Measurements from ENCODE around the gene COL5A1.

The COL5A1 gene

GRCh38 chr9:134818000-134818568 is 176.5 kb downstream of the COL5A1 start:
- ATAC-seq: no peak
- no peak for TF ChIP-seq PPARA (CRISPR knock-in tag; IDR thresholded peaks at IDR 0.05; ENCODE audit: borderline replicate concordance)
- TF ChIP-seq OSR1 (CRISPR knock-in tag; IDR thresholded peaks at IDR 0.05): no peak
- no peak for TF ChIP-seq SNAI2 (CRISPR knock-in tag; IDR thresholded peaks at IDR 0.05)
- no peak for TF ChIP-seq TOX (CRISPR knock-in tag; IDR thresholded peaks at IDR 0.05; ENCODE audit: borderline replicate concordance)
- TF ChIP-seq PATZ1 (CRISPR knock-in tag; IDR thresholded peaks at IDR 0.05; ENCODE audit: borderline replicate concordance): no peak

- ATAC-seq: no peak
- TF ChIP-seq CSRNP3 (CRISPR knock-in tag; IDR thresholded peaks at IDR 0.05) (no peak), TOX (CRISPR knock-in tag; IDR thresholded peaks at IDR 0.05; ENCODE audit: borderline replicate concordance) (no peak), ESRRG (CRISPR knock-in tag; IDR thresholded peaks at IDR 0.05) (no peak), RARB (CRISPR knock-in tag; IDR thresholded peaks at IDR 0.05) (no peak), TSHZ2 (CRISPR knock-in tag; IDR thresholded peaks at IDR 0.05) (no peak), ARNTL (CRISPR knock-in tag; IDR thresholded peaks at IDR 0.05; ENCODE audit: borderline replicate concordance, low read depth) (no peak), GLIS3 (CRISPR knock-in tag; IDR thresholded peaks at IDR 0.05) (no peak), ZFP3 (CRISPR knock-in tag; IDR thresholded peaks at IDR 0.05) (no peak), ZNF565 (CRISPR knock-in tag; conservative IDR thresholded peaks at IDR 0.05; ENCODE audit: low read depth) (no peak), OSR1 (CRISPR knock-in tag; IDR thresholded peaks at IDR 0.05) (no peak), SNAI2 (CRISPR knock-in tag; IDR thresholded peaks at IDR 0.05) (no peak), ZNF70 (CRISPR knock-in tag; IDR thresholded peaks at IDR 0.05) (no peak), ZFP30 (CRISPR knock-in tag; IDR thresholded peaks at IDR 0.05) (no peak), PPARA (CRISPR knock-in tag; IDR thresholded peaks at IDR 0.05; ENCODE audit: borderline replicate concordance) (no peak), CSDC2 (CRISPR knock-in tag; IDR thresholded peaks at IDR 0.05) (no peak)
These were observed 177.0 kb downstream of the COL5A1 start for GRCh38 chr9:134818591-134818990.

GRCh38 chr9:134820901-134821300 is 179.3 kb downstream of the COL5A1 start:
- ATAC-seq: no peak
- no peak for TF ChIP-seq ARNTL (CRISPR knock-in tag; IDR thresholded peaks at IDR 0.05; ENCODE audit: borderline replicate concordance, low read depth)
- TF ChIP-seq ZNF70 (CRISPR knock-in tag; IDR thresholded peaks at IDR 0.05): no peak
- TF ChIP-seq ZFP30 (CRISPR knock-in tag; IDR thresholded peaks at IDR 0.05): no peak
- no peak for TF ChIP-seq ESRRG (CRISPR knock-in tag; IDR thresholded peaks at IDR 0.05)
- TF ChIP-seq PPARA (CRISPR knock-in tag; IDR thresholded peaks at IDR 0.05; ENCODE audit: borderline replicate concordance): no peak
- no peak for TF ChIP-seq GLIS3 (CRISPR knock-in tag; IDR thresholded peaks at IDR 0.05)
- no peak for TF ChIP-seq CREB5 (CRISPR knock-in tag; IDR thresholded peaks at IDR 0.05; ENCODE audit: low read depth)
- TF ChIP-seq ZNF565 (CRISPR knock-in tag; conservative IDR thresholded peaks at IDR 0.05; ENCODE audit: low read depth): no peak
- no peak for TF ChIP-seq ISL1 (CRISPR knock-in tag; IDR thresholded peaks at IDR 0.05)
- TF ChIP-seq TSHZ2 (CRISPR knock-in tag; IDR thresholded peaks at IDR 0.05): no peak
- TF ChIP-seq ZFP3 (CRISPR knock-in tag; IDR thresholded peaks at IDR 0.05): no peak
- TF ChIP-seq POU6F1 (CRISPR knock-in tag; IDR thresholded peaks at IDR 0.05; ENCODE audit: borderline replicate concordance, low read depth): no peak
- TF ChIP-seq RARB (CRISPR knock-in tag; IDR thresholded peaks at IDR 0.05): no peak

All from SK-N-SH treated with all-trans-retinoic acid at 6 μM for 48 hours (cell line).